ENCODE data around the gene SLC44A5.
A peak's percentile ranks its signal among the peaks of the same experiment; 100 is the strongest.

SLC44A5 gene

GRCh38 chr1:75588779-75589475 is 22.0 kb downstream of the SLC44A5 start:
- DNase-seq (ENCODE audit: low read depth) = no peak

GRCh38 chr1:75587692-75588091 is 23.2 kb downstream of the SLC44A5 start:
- no peak for DNase-seq (ENCODE audit: low read depth)

- no peak for DNase-seq (ENCODE audit: low read depth)
These were observed 27.6 kb downstream of the SLC44A5 start for GRCh38 chr1:75583282-75583681.

DNA sequence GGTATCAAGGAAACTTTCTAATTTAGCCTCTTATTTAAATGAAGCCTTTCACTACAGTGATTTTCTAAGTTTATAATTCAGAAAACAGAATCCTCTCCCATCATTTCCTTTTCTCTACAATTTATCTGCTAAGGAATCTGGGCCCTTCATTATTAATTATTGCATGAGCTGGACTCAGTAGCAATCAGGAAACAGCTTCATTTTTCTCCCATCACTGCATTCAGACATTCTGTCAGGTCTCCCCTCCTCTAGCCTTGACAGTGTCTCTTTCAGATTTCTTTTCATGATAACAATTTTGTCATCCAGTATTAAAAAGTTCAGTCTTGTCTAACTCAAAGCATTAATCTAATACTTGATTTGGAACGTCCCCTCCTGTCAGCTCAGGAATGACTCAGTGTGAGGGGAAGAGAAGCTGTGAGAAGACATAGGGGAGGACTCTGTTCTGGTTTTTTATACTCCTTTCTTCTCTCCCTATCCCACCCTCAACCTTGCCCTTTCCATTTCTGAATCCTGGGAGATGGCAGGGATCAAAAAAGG is 28.1 kb downstream of the SLC44A5 start:
- DNase-seq (ENCODE audit: low read depth) = no peak

GRCh38 chr1:75579046-75579445 is 31.9 kb downstream of the SLC44A5 start:
- no peak for DNase-seq (ENCODE audit: low read depth)

GRCh38 chr1:75575837-75576236 is 35.1 kb downstream of the SLC44A5 start:
- DNase-seq (ENCODE audit: low read depth) = no peak

DNA sequence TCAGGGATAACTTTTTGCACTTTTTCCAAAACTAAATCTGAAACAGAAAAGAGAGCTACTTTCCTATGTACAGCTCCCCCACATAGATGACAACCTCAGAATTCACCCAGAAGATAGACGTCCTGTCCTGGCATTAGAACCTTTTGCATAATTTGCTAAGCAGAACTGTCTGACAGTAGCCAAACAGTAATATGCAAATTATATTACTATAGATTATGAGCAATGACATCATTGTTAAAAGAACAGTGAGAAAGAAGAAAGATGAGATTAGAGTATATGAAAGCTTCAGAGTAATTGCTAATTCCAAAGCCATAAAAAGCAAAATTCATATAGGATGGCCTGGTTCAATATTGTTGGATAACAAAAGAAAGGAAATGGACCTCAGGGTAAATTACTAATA is 43.7 kb downstream of the SLC44A5 start:
- no peak for DNase-seq (ENCODE audit: low read depth)

DNA sequence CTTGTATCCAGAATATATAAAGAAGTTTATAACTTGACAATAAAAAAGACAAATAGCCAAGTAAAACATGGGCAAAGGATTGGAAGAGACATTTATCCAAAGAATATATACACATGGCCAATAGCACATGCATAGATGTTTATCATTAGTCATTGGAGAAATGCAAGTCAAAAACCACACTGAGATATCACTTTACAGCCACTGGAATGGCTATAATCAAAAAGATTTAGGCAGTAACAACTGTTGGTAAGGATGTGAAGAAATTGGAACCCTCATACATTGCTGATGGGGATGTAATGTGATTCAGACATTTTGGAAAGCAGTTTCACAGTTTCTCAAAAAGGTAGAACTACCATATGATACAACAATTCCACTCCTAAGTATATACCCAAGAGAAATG is 51.1 kb downstream of the SLC44A5 start:
- no peak for DNase-seq (ENCODE audit: low read depth)

- DNase-seq (ENCODE audit: low read depth) = no peak
These were observed 51.8 kb downstream of the SLC44A5 start for GRCh38 chr1:75559136-75559535.

GRCh38 chr1:75554870-75555269 is 56.0 kb downstream of the SLC44A5 start:
- no peak for DNase-seq (ENCODE audit: low read depth)

GRCh38 chr1:75554181-75554580 is 56.7 kb downstream of the SLC44A5 start:
- DNase-seq (ENCODE audit: low read depth) = no peak

DNA sequence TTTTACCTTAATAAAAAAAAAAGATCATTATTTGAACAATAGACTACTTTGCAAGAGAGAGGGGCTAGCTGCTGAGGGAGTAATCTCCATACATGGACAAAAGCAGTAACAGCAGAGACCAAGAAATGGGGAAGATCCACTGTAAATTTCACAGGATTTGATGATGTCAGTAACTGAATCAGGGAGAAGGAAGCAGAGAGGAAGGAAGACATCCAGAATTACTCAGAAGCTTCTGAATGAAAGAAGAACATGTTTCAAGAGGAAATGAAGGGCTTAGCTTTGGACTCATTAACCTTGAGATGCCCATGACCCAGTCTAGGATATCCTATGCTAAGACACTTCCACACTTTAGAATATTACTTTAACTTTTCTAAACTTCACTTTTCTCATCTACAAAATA is 60.4 kb downstream of the SLC44A5 start:
- no peak for DNase-seq (ENCODE audit: low read depth)

DNA sequence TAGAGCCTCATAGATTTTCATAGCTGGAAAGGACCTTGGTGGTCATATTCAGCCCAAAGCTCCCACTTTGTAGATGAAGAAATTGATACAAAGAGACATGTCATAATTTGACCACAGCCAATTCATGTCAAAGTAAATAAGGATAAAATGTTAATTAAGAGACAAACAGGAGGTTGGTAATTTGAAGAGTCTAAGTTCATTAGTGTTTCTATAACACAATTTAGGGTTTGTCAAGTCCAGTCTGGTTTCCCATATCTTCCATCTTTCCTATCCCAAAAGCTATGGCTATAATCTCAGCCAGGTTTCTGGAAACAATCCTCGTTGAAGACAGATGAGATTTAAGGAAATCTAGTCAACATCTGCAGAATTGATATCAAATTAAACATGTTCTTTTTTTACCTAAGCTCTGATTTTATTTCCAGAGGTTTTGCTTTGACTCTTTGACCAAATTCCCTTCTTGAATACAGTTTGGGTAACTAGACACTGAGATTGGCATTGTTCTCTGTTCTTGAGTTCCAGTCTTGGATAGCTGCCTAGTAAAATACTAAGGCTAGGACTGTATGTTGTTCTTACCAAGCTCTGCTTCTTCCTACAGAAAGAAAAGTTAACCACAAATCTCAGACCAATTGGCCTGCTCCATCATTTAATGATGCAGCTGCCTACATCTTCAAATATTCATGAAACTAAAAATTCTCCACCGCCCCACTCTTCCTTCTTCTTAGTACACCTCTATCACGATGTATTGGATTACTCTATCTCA is 62.0 kb downstream of the SLC44A5 start:
- peak; percentile 17 for DNase-seq (ENCODE audit: low read depth)

- no peak for DNase-seq (ENCODE audit: low read depth)
These were observed 67.2 kb downstream of the SLC44A5 start for GRCh38 chr1:75543705-75544104.

DNA sequence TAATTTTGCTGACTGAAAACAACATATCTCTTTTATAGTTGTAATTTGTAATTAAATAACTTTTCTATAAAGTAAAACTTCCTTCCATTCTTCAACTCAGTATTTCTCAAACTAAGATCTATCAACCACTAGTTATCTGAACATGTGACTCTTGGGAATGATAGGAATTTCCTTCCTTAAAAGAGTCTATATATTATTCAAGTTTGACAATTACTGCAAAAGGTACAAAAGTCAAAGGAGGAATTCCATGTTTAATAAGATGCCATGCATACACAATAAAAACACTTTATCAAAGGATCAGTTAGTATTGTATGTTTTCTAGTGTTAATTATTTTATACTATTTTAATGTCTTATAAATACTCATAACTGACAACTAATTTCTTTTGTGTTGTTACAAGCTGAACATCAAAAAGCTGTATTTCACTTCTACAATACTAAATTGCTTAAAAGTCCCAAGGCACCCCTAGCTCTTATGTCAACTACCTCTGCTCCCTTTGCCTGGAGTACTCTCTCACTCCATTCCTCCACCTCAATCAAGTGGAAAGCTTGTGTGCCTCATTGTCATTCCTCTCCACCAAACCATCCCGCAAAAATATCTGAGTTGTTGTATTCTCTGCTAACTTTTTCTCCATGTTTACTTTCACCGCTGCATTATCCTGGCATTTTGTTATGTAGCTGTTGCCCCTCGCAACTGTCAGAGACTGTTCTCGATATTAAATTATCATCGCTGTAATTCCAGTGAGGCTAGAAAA is 67.9 kb downstream of the SLC44A5 start:
- peak; percentile 5 for DNase-seq (ENCODE audit: low read depth)

DNA sequence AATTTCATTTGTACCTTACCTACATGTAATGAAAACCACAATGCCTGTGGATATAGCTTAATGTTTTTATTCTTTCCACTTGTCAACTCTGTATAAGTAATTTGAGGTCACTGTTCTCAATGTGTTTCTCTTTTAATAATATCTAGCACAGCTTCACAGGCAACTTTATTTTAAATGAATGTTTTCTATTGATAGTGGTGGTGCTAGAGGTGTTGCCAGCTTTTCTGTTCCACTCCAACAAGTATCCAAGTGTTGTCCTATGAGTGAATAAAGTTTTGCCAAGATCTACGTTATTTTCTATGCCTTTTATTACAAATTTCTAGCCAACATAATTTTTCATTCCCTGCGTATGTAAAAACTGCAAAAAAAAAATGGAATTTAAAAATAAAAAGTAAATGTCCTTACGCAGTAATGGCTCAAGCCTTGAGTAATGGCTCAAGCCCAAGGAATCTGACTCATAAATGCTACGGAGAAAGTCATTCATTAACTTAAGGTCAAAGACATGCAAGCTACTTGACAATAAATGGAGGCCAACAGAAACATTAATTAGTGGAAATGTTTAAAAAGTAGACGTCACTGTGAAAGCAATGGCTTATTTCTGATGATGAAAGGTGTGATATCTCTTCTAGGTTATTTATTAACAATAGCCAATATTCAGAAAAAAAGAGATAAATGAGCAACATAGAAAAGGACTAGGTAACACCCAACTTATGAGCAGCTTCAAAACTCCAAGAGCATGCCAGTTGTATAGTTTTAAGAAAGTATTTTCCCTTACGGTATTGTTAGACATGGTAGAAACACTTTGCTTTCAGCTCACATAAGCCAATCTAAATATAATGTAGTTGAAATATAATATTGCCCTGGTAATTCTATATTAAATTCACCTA is 71.4 kb downstream of the SLC44A5 start:
- peak; percentile 23 for DNase-seq (ENCODE audit: low read depth)

- no peak for DNase-seq (ENCODE audit: low read depth)
These were observed 77.8 kb downstream of the SLC44A5 start for GRCh38 chr1:75533085-75533484.

DNA sequence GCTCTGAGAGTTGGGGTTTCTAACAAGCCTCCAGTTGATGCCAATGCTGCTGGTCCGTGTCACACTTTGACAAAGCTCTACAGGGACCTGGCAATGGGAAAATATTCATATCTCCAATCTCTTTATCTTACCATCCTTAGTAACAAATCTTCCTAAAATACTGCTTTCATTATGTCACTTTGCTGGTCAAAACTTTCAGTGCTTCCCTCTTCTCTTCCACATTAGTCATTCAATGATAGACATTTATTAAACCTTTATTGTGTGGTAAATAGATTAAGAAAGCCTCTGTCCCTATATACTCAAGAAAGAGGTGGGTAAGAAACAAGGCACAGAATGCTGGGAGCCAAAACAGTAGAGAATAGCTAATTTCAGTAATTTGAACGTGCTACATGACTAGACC is 79.3 kb downstream of the SLC44A5 start:
- no peak for DNase-seq (ENCODE audit: low read depth)

DNA sequence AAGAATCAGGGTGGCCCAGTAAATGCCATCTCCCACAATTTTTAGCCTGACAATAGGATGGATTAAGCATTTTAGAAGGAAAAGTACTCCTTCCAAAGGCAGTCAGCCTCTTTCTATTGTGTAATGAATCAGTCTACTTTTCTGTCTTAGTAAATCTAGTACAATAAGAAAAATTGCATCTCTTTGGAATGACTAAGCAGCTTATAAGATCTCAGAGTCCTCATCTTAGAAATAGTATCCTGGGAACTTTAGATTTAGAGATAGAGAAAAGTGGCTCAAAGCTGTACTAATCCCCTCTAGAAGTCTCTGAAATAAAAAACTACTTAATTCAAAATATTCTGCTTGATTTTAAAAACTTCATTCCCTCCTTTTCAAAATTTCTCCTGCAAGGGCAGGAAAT is 81.4 kb downstream of the SLC44A5 start:
- peak; percentile 10 for DNase-seq (ENCODE audit: low read depth)

GRCh38 chr1:75528001-75528400 is 82.9 kb downstream of the SLC44A5 start:
- no peak for DNase-seq (ENCODE audit: low read depth)

DNA sequence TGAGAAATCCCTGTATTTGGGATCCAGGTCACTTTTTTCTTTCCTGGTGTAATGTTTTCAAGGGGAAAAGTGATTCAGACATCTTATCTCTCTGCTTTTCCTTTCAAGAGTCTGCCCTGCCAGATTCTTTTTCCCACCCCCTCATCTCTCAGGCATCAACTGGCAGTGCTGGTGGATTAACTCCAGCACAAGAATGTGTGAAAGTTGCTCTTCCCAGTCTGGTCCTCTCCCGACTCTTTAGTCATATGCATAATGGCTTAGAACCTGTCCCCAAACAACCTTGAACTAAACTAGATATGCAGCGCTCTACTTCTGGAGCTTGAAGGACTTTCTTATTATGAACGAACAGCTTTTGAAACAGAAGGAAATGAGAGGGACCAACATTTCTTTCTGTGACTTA is 88.5 kb downstream of the SLC44A5 start:
- DNase-seq (ENCODE audit: low read depth) = peak; percentile 23

GRCh38 chr1:75521658-75522057 is 89.3 kb downstream of the SLC44A5 start:
- DNase-seq (ENCODE audit: low read depth) = no peak
